B cell (primary cell): Measurements from ENCODE around the gene HIPK1. TPM values are rescaled to one million over a fixed set of nuclear protein-coding genes. Genes with fewer than 3 reads are reported as not detected.

ENCODE experiments used
- ATAC-seq: fragments of 200-7000 bp; cut with Tn5 transposase; one replicate; pipeline ENCODE4 v1.10.0; 2021; ENCODE audit warnings: low read depth, mild to moderate bottlenecking, moderate number of reproducible peaks, moderate library complexity
- CTCF ChIA-PET: fragments of 350-600 bp; sonication (Branson Sonifier 250); formaldehyde crosslinking; loops from one replicate; lab custom pipeline; 2021; ENCODE audit warnings: antibody characterized with exemption, inconsistent platforms; lab: Charles Lee
- POLR2A ChIA-PET: fragments of 350-600 bp; sonication (Branson Sonifier 250); formaldehyde crosslinking; loops from one replicate; lab custom pipeline; 2021; ENCODE audit warnings: antibody characterized with exemption; lab: Charles Lee
- DNase-seq: peaks from one replicate; pipeline ENCODE4 v3.0.0; 2013
- H2AFZ ChIP-seq: 2 replicates; pipeline ENCODE4 v1.6.1; 2012; ENCODE audit warnings: mild to moderate bottlenecking, low read depth, low read length; ENCODE audit not compliant: insufficient read depth, poor library complexity, severe bottlenecking
- H3K27ac ChIP-seq, 2 donors: 1 replicate in 1 of 2; 2 replicates in 1 of 2; pipeline ENCODE4 v1.5.1; 2012 to 2013; ENCODE audit warnings: low read length in 2 of 2, mild to moderate bottlenecking in 2 of 2, moderate library complexity in 1 of 2
- H3K27me3 ChIP-seq, 4 experiments: fragments of 200-600 bp in 1 of 4; sonication (generic) in 1 of 4; replicated peaks in 1 of 4; 1 replicate in 2 of 4; 2 replicates in 2 of 4; pipeline versions ENCODE4 v1.6.1 to v1.7.0; 2013 to 2016; ENCODE audit warnings: low read length in 3 of 4, mild to moderate bottlenecking in 2 of 4, mixed read lengths in 1 of 4, moderate library complexity in 1 of 4; ENCODE audit not compliant: insufficient read depth in 4 of 4, control insufficient read depth in 3 of 4; ENCODE audit errors: control extremely low read depth in 1 of 4
- H3K36me3 ChIP-seq, 2 experiments: replicated peaks in 1 of 2; 1 replicate in 1 of 2; 2 replicates in 1 of 2; pipeline versions ENCODE4 v1.6.1 to v1.7.1; 2013; ENCODE audit warnings: low read length in 1 of 2; ENCODE audit not compliant: insufficient read depth in 2 of 2, control insufficient read depth in 1 of 2; ENCODE audit errors: control extremely low read depth in 1 of 2, extremely low read depth in 1 of 2
- H3K4me1 ChIP-seq, 2 donors: fragments of 200-600 bp in 1 of 2; sonication (generic) in 1 of 2; 1 replicate in 1 of 2; 2 replicates in 1 of 2; pipeline versions ENCODE4 v1.5.1 to v1.6.1; 2013 to 2017; ENCODE audit warnings: low read length in 2 of 2; ENCODE audit not compliant: control insufficient read depth in 2 of 2, insufficient read depth in 2 of 2
- H3K4me2 ChIP-seq: replicated peaks from 2 replicates; pipeline ENCODE3; 2012; ENCODE audit warnings: mild to moderate bottlenecking, low read depth, low read length; ENCODE audit not compliant: poor library complexity, severe bottlenecking
- H3K4me3 ChIP-seq, 5 experiments: fragments of 200-600 bp in 1 of 5; sonication (generic) in 1 of 5; 1 replicate in 3 of 5; 2 replicates in 2 of 5; pipeline versions ENCODE4 v1.5.1 to v1.7.0; 2011 to 2016; ENCODE audit warnings: low read length in 4 of 5, mild to moderate bottlenecking in 4 of 5, low read depth in 2 of 5, control low read depth in 1 of 5, moderate library complexity in 1 of 5; ENCODE audit not compliant: insufficient read depth in 1 of 5; ENCODE audit errors: control extremely low read depth in 1 of 5, extremely low read depth in 1 of 5
- H3K79me2 ChIP-seq: fragments of 200-600 bp; sonication (generic); one replicate; pipeline ENCODE4 v1.6.0; 2016; ENCODE audit warnings: low read length; ENCODE audit not compliant: control insufficient read depth, insufficient read depth
- H3K9ac ChIP-seq: fragments of 200-600 bp; sonication (generic); 2 replicates; pipeline ENCODE4 v1.6.1; 2017; ENCODE audit warnings: mild to moderate bottlenecking, low read length, moderate library complexity
- H3K9me3 ChIP-seq, 3 donors: one replicate each; pipeline versions ENCODE4 v1.6.1 to v1.7.1; 2013; ENCODE audit warnings: low read length in 2 of 3; ENCODE audit not compliant: control insufficient read depth in 2 of 3, insufficient read depth in 1 of 3; ENCODE audit errors: control extremely low read depth in 1 of 3
- H4K20me1 ChIP-seq: 2 replicates; pipeline ENCODE4 v1.6.0; 2012; ENCODE audit warnings: mild to moderate bottlenecking, low read length; ENCODE audit not compliant: insufficient read depth, control insufficient read depth, poor library complexity, severe bottlenecking
- H3K27ac Mint-ChIP-seq: one replicate; pipeline ENCODE4 v1.8.0; 2021; ENCODE audit warnings: mixed read lengths
- H3K27me3 Mint-ChIP-seq: one replicate; pipeline ENCODE4 v1.8.0; 2021; ENCODE audit warnings: mixed read lengths
- H3K4me1 Mint-ChIP-seq: one replicate; pipeline ENCODE4 v1.8.0; 2021; ENCODE audit warnings: mixed read lengths
- H3K4me3 Mint-ChIP-seq: one replicate; pipeline ENCODE4 v1.8.0; 2021; ENCODE audit warnings: mixed read lengths
- H3K9me3 Mint-ChIP-seq: one replicate; pipeline ENCODE4 v1.8.0; 2022; ENCODE audit warnings: mixed read lengths; ENCODE audit not compliant: insufficient read depth
- CTCF ChIP-seq: fragments of 200-600 bp; IDR thresholded peaks from one replicate; pipeline ENCODE4 v1.8.0; 2022; ENCODE audit warnings: antibody characterized with exemption, mild to moderate bottlenecking
- EZH2 ChIP-seq: IDR thresholded peaks from 2 replicates; pipeline ENCODE4 v1.6.1; 2012; ENCODE audit warnings: borderline replicate concordance, low read depth, mild to moderate bottlenecking, moderate library complexity, low read length; ENCODE audit not compliant: insufficient read depth, poor library complexity, severe bottlenecking
- WGBS: methylation state at CpG from one replicate; pipeline ENCODE4 v1.1.5; 2013; ENCODE audit warnings: missing lambda C conversion rate; ENCODE audit not compliant: insufficient coverage; 5-methylcytosine and 5-hydroxymethylcytosine counted together
- intact Hi-C: fragments of 100-400 bp; cut with micrococcal nuclease; formaldehyde crosslinking; loops from one replicate; pipeline ENCODE4 v1.10.0; 2022
- polyA plus RNA-seq: library from polyadenylated mRNA; depleted of rRNA; stranded (reverse); fragments of >200 nt; gene quantifications from 2 replicates; pipeline ENCODE4 v1.2.3, GENCODE V29; 2012
- total RNA-seq, 2 donors: library from RNA; stranded (reverse); fragments of 120-200 nt in 1 of 2; gene quantifications; 1 replicate in 1 of 2; 2 replicates in 1 of 2; pipeline versions ENCODE4 v1.2.3 to v1.2.4, GENCODE V29; 2013 to 2022

The HIPK1 gene
- total and polyA plus RNA-seq, 2 donors (not counting 1 experiment from before 2014, with no cell fraction given) = 13.6 to 48.0 TPM

- DNase-seq = no peak
Observed at GRCh38 chr1:113937146-113937545, 8.0 kb downstream of the HIPK1 start.

DNA sequence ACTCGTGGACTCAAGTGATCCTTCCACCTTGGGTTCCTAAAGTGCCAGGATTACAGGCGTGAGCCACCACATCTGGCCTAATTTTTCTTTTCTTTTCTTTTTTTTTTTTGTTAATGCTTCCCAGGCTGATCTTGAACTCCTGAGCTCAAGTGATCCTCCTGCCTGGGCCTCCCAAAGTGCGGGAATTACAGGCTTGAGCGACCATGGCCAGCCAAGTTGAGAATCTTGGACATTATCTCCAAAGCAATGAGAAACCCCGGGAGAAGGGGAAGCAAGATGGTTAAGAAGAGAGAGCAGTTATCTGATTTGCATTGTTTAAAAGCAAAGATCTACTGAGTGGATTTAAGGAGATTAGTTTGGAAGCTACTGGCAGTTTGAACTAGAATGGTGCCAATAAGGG is 9.1 kb downstream of the HIPK1 start:
- Mint-ChIP-seq H3K27ac (no peak overlapping the region), H3K27me3 (no peaks in the 10 kb centered on the region), H3K4me1 (peaks cover 56% of the 10 kb centered on the region), H3K9me3 (no peaks in the 10 kb centered on the region), H3K4me3 (no peak overlapping the region)
- Histone ChIP-seq H3K4me2 (no peak overlapping the region), H2AFZ (no peak overlapping the region), H3K9ac (no peak overlapping the region), H3K27ac (no peak overlapping the region), H3K4me1 (peaks cover 19 to 24% of the 10 kb centered on the region in 2 donors), H3K79me2 (peaks cover 89% of the 10 kb centered on the region), H3K36me3 (peaks cover 0 to 14% of the 10 kb centered on the region in 2 experiments), H3K27me3 (no peaks in the 10 kb centered on the region), H4K20me1 (peaks cover 56% of the 10 kb centered on the region), H3K4me3 (no peak overlapping the region), H3K9me3 (peaks cover 0 to 3% (median 0%) of the 10 kb centered on the region in 3 donors)
- ChIA-PET CTCF (no interaction called here), POLR2A (no interaction called here)
- intact Hi-C loops = no loop called here
- TF ChIP-seq CTCF (no peak), EZH2 (no peak)
- ATAC-seq (no peak), DNase-seq (no peak)
- WGBS = 93% methylated on average over 3 of the region's 5 CpGs

More at GRCh38 chr1:113937146-113937545, 8.0 kb downstream of the HIPK1 start:
- intact Hi-C loops = no loop called here
- peaks cover 61% of the 10 kb centered on the region for H3K4me1 Mint-ChIP-seq
- no peak for TF ChIP-seq CTCF
- no peak for TF ChIP-seq EZH2
- ATAC-seq = no peak
- no peak overlapping the region for H3K4me2 ChIP-seq
- H3K9me3 ChIP-seq = peaks cover 0 to 3% (median 0%) of the 10 kb centered on the region in 3 donors
- no peak overlapping the region for H3K4me3 Mint-ChIP-seq
- H3K27me3 Mint-ChIP-seq = no peaks in the 10 kb centered on the region
- no CpG with 5 or more reads among the region's 1 CpG for WGBS
- no peaks in the 10 kb centered on the region for H3K27me3 ChIP-seq
- peaks cover 57% of the 10 kb centered on the region for H4K20me1 ChIP-seq
- ChIA-PET POLR2A (no interaction called here), CTCF (no interaction called here)
- no peaks in the 10 kb centered on the region for H3K9me3 Mint-ChIP-seq
- peaks cover 0 to 12% of the 10 kb centered on the region in 2 experiments for H3K36me3 ChIP-seq
- H3K79me2 ChIP-seq = peaks cover 96% of the 10 kb centered on the region
- no peak overlapping the region for H3K9ac ChIP-seq
- H3K27ac ChIP-seq = no peak overlapping the region
- H3K4me3 ChIP-seq = no peak overlapping the region
- H3K4me1 ChIP-seq = peaks cover 21 to 25% of the 10 kb centered on the region in 2 donors
- H2AFZ ChIP-seq = no peak overlapping the region
- no peak overlapping the region for H3K27ac Mint-ChIP-seq
